ENCODE data around the gene MOCS3. TPM values are rescaled to one million over a fixed set of nuclear protein-coding genes. Genes with fewer than 3 reads are reported as not detected.

The MOCS3 gene
- total RNA-seq, 1 donor from 2014 or later = 2.9 TPM

DNA sequence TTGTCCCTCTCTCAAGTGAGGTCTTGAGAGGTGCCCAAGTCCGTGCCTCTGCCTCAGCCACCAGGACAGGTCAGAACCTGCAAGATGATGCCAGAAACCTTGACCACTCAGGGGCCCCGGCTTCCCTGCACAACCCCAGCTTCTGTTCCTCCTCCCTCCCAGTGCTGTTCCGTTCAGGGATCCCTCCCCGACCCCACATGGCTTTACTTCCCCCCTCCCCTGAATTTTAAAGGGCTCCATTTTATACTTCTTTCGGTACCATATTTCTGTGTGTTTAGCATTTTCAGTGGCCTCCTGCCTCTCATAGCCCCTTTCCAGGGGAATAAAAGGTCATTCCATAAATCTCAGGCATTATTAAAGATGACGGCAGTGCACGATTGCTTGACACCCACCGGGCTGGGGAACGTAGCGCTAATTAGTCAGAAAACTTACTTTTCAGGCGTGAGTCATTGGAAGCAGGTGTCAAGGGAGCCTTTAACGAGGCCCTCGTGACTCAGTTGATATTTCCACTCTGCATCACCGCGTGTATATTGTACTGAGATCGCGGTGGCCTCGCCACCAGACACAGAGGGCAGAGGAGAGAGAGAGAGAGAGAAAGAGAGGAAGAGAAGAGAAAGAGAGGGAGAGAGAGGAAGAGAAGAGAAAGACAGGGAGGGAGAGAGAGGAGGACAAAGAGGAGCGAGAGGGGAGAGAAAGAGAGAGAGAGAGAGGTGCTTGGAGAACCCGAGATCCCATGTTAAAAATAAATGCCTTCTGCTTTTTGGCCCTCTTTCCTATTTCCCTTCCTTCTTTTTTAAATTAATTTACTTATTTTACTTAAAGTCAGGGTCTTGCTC, 43.0 kb downstream of the MOCS3 start:
- intact Hi-C loops (cut with DNase I) = no loop called here
- no peak for ATAC-seq (ENCODE audit: poor library complexity)
- DNase-seq = no peak

DNA sequence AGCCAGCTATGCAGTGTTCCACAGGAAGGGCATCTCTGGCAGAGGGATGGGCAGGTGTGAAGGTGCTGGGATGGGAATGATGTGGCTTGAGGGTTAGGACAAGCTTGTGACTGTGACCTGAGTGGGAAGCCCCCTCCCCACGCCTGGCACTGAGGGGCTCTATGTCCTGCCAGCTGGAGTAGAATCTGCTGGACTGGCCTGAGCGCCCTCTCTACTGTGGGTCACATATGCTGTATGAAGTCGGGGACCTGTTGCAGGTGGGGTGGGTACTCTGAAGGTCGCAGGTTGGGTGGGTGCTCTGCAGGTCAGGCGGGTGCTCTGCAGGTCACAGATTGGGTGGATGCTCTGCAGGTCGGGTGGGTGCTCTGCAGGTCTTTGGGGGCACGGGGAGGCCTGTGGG, 44.0 kb downstream of the MOCS3 start:
- intact Hi-C loops (cut with DNase I) = no loop called here
- ATAC-seq (ENCODE audit: poor library complexity) (no peak), DNase-seq (no peak)

DNA sequence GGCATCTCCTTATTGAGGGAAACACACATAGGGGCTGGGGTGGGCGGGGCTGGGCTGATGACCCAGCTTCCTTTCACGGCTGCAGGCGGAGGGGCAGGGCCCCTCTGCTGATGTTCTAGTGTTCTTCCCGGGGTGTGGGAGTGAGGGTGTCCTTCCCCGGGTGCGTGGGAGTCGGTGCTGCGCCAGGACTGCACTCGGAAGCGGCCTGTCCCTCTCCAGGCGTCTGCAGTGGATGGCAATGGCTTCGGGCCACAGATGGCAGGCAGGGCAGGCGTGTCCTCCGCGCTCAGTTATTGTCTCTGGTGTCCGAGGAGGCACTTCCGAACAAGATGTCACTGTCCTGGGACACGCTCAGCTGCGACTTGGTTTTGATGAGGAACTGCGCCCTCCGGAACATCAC, 45.1 kb downstream of the MOCS3 start:
- intact Hi-C loops (cut with DNase I) = no loop called here
- ATAC-seq (ENCODE audit: poor library complexity) = no peak
- no peak for DNase-seq

DNA sequence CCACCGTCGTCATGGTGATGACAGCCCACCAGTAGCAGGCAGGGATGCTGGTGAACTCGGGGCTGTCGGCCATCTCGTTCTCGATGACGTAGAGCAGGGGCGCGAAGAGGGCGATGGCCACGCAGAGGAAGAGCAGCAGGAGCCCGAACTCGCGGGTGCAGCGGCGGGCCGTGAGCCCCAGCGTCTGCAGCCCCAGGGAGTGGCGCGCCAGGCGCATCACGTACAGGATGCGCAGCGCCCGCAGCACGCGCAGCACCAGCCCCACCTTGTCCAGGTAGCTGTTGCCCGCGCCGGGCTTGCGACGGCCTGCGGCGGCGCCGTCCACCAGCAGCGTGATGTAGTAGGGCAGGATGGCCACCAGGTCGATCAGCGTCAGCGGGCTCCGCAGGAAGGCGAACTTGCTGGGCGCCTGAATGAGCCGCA, 45.7 kb downstream of the MOCS3 start:
- intact Hi-C loops (cut with DNase I) = no loop called here
- ATAC-seq (ENCODE audit: poor library complexity) = no peak

DNA sequence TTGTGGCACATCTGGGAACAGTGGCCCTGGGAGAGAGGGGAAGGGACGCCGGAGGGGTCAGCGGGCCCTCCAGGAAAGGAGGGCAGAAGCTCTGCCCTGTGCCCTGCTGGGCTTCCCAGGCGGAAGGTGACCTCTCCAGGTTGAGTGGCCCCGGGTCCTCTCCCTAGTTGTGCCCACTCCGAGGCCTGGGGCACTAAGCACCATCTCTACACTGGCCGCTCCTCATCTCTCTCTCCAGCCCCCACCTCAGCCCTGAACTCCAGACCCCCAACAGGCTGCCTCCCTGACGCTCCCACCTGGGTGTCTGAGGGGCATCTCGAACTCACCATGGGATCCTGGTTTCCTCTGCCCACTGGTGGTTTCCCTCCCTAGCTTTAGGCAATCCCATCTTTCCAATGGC, 46.2 kb downstream of the MOCS3 start:
- ATAC-seq (ENCODE audit: poor library complexity) = no peak
- intact Hi-C loops (cut with DNase I) = no loop called here
- no peak for DNase-seq

More for the DNA sequence above, 45.7 kb downstream of the MOCS3 start:
- no peak for DNase-seq

DNA sequence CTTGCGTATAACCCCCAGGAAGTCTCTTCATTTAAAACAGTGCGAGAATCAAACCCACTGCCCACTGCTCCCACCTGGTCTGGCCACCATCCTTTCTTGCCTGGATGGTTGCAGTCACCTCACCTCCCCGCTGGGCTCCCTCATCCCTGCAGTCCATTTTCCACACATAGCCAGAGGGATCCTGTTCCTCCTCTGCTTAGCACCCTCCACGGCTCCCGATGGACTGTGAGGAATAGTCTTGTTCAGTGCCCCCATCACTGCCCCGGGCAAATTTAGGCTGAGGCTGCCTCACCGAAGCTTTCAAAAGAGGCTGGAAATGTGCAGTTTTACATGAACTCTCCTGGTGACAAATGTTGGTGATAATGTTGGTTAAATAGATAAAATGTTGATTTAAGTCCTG, 46.6 kb downstream of the MOCS3 start:
- intact Hi-C loops (cut with DNase I) = no loop called here
- no peak for ATAC-seq (ENCODE audit: poor library complexity)

DNA sequence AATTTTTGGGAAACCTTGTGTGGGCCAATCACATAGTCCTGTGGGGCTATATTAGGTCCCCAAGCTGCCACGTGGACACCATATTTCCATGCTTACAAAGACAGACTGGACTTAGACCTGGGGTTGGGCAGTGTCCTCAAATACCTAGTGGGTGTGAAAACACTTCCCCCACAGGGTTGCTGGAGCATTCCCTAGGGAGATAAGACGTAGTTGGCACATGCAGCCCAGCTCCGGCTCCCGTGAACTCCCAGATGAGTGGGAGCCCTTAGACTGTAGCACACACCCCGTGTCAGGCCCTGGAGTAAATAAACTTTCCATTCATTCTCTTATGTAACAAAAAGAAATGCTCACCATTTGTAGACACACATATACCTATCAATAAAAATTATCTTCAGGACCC, 50.1 kb downstream of the MOCS3 start:
- ATAC-seq (ENCODE audit: poor library complexity) (no peak), DNase-seq (no peak)
- intact Hi-C loops (cut with DNase I) = no loop called here

More for the DNA sequence above, 46.6 kb downstream of the MOCS3 start:
- no peak for DNase-seq

DNA sequence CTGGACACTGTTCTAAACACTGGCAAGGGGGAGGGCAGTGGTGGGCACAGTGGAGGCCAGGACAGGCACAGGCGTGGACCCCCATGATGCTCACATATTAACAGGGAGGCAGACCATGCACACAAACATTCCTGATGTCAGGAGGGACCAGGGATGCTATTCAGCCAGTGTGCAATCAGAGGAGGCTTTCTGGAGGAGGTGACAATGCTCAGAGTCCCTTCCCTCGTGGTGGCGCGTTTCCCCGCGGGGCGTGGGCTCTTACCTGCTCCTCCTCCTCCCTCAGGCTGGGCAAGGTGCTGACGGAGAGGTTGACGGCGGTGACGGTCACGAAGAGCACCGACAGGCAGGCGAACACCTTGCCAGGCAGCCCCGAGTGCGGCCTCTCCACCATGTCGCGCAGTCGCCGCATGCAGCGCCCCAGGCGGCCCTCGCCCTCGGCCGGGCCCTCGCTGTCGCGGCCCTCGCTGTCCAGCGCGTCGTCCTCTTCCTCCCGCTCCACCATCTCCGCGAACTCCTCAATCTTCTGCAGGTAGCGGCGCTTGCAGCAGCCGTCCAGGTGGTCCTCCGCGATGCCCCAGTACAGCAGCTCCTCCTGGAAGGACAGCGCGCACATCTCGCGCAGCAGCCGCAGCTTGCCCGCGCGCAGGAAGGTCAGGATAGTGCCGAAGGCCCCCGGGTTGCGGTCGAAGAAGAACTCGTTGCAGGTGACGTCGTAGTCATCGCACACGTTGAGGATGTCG, 50.9 kb downstream of the MOCS3 start:
- ATAC-seq (ENCODE audit: poor library complexity) (no peak), DNase-seq (no peak)
- intact Hi-C loops (cut with DNase I) = no loop called here

DNA sequence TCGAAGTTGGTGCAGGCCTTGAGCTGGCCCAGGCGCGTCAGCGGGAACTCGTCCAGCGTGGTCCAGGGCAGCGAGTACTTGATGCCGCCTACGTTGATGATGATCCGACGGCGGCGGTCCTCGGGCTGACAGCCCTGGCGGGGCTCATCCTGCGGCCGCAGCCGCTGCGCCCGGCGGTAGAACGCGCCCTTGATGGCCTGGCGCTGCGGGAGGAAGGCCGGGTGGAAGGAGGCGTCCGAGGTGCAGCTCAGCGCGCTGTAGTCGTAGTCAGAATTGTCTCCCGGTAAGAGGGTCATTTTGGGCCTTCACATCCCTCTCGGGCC, 51.4 kb downstream of the MOCS3 start:
- no peak for DNase-seq
- intact Hi-C loops (cut with DNase I) = no loop called here
- ATAC-seq (ENCODE audit: poor library complexity) = no peak

DNA sequence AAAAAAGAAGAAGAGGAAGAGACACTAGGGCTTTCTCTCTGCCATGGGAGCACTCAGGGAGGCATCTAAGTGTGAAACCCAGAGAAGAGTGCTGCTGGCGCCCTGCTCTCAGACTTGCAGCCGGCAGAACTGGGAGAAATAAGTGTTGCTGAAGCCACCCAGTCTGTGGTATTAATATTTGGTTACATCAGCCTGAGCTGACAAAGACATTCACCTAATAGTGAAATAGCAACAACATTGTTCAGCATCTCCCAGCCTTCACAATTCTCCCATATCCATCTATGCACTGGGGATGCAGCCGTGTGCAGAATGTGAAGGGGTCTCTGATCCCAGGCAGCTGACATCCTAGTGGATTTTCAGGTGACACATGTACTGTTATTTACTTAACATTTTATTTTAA, 52.3 kb downstream of the MOCS3 start:
- ATAC-seq (ENCODE audit: poor library complexity) = no peak

DNA sequence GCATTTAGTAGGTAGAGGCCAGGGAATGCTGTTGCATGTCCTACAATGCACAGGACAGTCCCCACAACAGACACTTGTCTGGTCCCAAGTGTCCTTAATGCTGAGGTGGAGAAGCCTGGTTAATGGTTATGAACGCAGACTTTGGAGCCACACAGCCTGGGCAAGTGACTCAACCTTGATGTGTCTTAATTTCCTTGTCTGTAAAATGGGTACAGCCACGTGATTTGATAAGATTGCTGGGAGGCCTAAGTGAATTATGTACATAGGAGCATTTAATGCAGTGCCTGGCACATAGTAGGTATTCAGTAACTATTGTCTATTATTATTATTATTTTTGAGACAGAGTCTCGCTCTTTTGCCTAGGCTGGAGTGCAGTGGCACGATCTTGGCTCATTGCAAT, 52.9 kb downstream of the MOCS3 start:
- ATAC-seq (ENCODE audit: poor library complexity) = no peak
- intact Hi-C loops (cut with DNase I) = no loop called here

More for the DNA sequence above, 52.3 kb downstream of the MOCS3 start:
- no peak for DNase-seq
- intact Hi-C loops (cut with DNase I) = no loop called here

DNA sequence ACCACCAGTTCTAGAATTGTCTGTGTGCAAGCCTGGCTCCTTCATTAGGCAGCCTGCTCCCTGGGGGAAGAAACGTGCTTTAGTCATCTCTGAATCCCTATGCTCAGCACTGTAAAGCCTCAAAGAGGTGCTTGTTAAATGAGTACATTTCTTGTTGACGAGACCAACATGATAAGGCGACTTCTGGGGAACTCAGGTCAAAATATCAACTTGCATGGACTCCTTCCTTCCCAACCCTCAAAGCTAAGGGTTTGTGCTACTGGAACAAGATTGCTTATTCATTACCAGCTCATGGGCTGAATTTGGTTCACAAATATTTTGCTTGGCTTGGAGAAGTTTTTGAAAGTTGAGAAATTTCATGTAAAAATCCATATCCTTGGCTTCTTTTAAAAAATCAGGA, 53.7 kb downstream of the MOCS3 start:
- intact Hi-C loops (cut with DNase I) = no loop called here
- DNase-seq (no peak), ATAC-seq (ENCODE audit: poor library complexity) (no peak)

More for the DNA sequence above, 52.9 kb downstream of the MOCS3 start:
- no peak for DNase-seq

Other genes with a start within 250 kb of the MOCS3 start
- gene PARD6B, start 227.2 kb upstream of the MOCS3 start, total RNA-seq = 4.7 TPM
- 2.6 TPM for gene BCAS4, start 163.8 kb upstream of the MOCS3 start, total RNA-seq
- 28.8 TPM for gene ADNP, start 27.4 kb upstream of the MOCS3 start, total RNA-seq
- gene DPM1, start 286 bp upstream of the MOCS3 start, total RNA-seq = 36.3 TPM
- gene KCNG1, start 64.3 kb downstream of the MOCS3 start, total RNA-seq = 0.32 TPM

Data from Right ventricle myocardium superior (tissue), 1 donor.